Suprapubic skin (tissue), 4 donors: ENCODE data around the gene SLC4A9.

Experiments used
- EP300 ChIP-seq: sonication (generic); formaldehyde crosslinking; IDR thresholded peaks from one replicate; pipeline ENCODE4 v1.6.1; 2017; ENCODE audit warnings: antibody characterized with exemption
- POLR2A ChIP-seq, 2 donors: fragments of 450-650 bp; IDR thresholded peaks; one replicate each; pipeline ENCODE4 v1.6.1; 2017; ENCODE audit warnings: antibody characterized with exemption in 2 of 2, mild to moderate bottlenecking in 2 of 2, moderate library complexity in 2 of 2
- POLR2AphosphoS5 ChIP-seq, 3 donors: sonication (generic); formaldehyde crosslinking; IDR thresholded peaks; one replicate each; pipeline ENCODE4 v1.6.1; 2017; ENCODE audit warnings: antibody characterized with exemption in 3 of 3
- TF ChIP-seq, protein P1 (sequence below), 2 donors: fragments of 200-600 bp in 1 of 2; fragments of 450-650 bp in 1 of 2; sonication (generic) in 1 of 2; IDR thresholded peaks; one replicate each; pipeline ENCODE4 v1.5.1; 2016 to 2019; ENCODE audit warnings: antibody characterized with exemption in 2 of 2, mild to moderate bottlenecking in 1 of 2, moderate library complexity in 1 of 2

DNA sequence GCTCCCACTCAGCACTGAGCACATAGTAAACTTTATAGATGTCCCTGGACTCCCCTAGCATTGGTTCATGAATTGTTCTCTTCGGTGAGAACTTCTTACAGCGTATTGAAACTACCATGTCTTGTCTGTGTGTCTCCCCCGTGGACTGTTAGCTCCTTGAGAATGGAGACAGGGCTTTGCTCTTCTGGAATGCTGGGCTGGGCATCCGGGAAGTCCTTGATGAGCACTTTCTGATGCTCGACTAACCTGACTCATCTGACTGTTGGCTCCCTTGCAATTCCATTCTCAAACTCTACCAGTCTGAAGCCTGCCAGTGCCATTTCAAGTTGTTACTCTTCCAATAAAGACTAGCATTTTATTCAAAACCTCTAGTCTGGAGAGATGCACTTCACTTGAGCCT, 42.1 kb upstream of the SLC4A9 start:
- TF ChIP-seq, protein P1, sequence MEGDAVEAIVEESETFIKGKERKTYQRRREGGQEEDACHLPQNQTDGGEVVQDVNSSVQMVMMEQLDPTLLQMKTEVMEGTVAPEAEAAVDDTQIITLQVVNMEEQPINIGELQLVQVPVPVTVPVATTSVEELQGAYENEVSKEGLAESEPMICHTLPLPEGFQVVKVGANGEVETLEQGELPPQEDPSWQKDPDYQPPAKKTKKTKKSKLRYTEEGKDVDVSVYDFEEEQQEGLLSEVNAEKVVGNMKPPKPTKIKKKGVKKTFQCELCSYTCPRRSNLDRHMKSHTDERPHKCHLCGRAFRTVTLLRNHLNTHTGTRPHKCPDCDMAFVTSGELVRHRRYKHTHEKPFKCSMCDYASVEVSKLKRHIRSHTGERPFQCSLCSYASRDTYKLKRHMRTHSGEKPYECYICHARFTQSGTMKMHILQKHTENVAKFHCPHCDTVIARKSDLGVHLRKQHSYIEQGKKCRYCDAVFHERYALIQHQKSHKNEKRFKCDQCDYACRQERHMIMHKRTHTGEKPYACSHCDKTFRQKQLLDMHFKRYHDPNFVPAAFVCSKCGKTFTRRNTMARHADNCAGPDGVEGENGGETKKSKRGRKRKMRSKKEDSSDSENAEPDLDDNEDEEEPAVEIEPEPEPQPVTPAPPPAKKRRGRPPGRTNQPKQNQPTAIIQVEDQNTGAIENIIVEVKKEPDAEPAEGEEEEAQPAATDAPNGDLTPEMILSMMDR (IDR thresholded peaks at IDR 0.05) = no peak
- no peak for TF ChIP-seq POLR2A (IDR thresholded peaks at IDR 0.05)
- TF ChIP-seq POLR2AphosphoS5 (IDR thresholded peaks at IDR 0.05) = no peak
- no peak for TF ChIP-seq EP300
